Stomach smooth muscle (tissue), 2 donors: Measurements from ENCODE around the gene ADAP1.
A peak's percentile ranks its signal among the peaks of the same experiment; 100 is the strongest.

Source experiments
- H3K27ac ChIP-seq: one replicate; pipeline ENCODE4 v1.7.0; 2013; ENCODE audit warnings: mild to moderate bottlenecking, low read length, inconsistent platforms
- H3K27me3 ChIP-seq, 2 donors: one replicate each; pipeline ENCODE4 v1.7.0; 2013; ENCODE audit warnings: low read length in 2 of 2; ENCODE audit not compliant: insufficient read depth in 2 of 2, control insufficient read depth in 1 of 2
- H3K36me3 ChIP-seq, 2 donors: one replicate each; pipeline ENCODE4 v1.7.0; 2013; ENCODE audit warnings: low read length in 2 of 2; ENCODE audit not compliant: control insufficient read depth in 2 of 2, insufficient read depth in 2 of 2
- H3K4me1 ChIP-seq: one replicate; pipeline ENCODE4 v1.7.0; 2013; ENCODE audit warnings: low read length; ENCODE audit not compliant: control insufficient read depth, insufficient read depth
- H3K4me3 ChIP-seq, 2 donors: one replicate each; pipeline ENCODE4 v1.7.0; 2013; ENCODE audit warnings: low read length in 2 of 2
- H3K9ac ChIP-seq, 2 donors: one replicate each; pipeline ENCODE4 v1.7.0; 2013; ENCODE audit warnings: low read length in 2 of 2, mild to moderate bottlenecking in 1 of 2
- H3K9me3 ChIP-seq, 2 donors: one replicate each; pipeline ENCODE4 v1.7.0; 2013; ENCODE audit warnings: low read length in 2 of 2; ENCODE audit not compliant: control insufficient read depth in 2 of 2
- donor health status: healthy.
- donor health status: Pancreatic carcinoma.

Gene ADAP1

DNA sequence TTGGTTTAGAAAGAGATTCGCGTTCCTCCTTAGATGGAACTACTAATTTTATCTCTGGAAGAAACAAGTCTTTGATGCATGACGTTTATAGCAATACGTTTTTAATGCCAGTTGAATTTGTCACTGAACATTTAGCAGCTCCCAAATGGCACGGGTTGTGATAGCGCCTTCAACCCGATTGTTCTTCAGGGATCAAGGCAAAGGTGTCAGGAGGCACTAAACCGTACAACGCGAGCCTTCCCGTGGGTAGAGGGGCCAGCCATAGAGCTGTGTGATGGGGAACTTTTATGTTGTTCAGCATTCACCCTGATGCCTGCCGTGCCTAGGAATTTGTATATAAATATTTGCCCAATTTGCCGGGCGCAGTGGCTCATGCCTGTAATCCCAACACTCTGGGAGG, 74.8 kb downstream of the ADAP1 start:
- Histone ChIP-seq H3K4me3 (no peak overlapping the region), H3K9ac (no peak overlapping the region)

DNA sequence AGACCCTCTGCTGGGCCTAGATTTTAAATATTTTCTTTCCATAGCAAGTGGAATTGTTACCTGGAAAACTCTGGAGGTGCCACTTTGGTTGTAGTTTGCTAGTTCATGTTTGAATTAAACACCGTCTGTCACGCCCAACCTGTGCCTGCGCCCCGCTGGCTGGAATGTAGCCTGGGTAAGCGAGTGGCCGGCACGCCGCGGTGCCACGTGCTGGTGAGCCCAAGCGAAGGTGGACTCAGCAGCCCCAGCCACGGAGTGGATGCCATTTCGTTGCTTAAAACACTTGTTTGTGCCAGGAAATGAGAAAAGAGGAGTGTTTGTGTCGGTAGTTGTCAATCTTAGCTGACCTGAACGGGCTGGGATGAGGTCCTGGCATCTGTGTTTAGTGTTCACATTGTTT, 75.4 kb downstream of the ADAP1 start:
- peak overlapping the region in 1 of 2 donors; percentile 13 for H3K9ac ChIP-seq
- H3K27ac ChIP-seq, result peak overlapping the region; percentile 46
- H3K4me1 ChIP-seq, result peaks cover 58% of the 10 kb centered on the region
- H3K36me3 ChIP-seq, result peaks cover 0 to 9% of the 10 kb centered on the region in 2 donors
- H3K9me3 ChIP-seq, result no peaks in the 10 kb centered on the region
- no peak overlapping the region for H3K4me3 ChIP-seq
- no peaks in the 10 kb centered on the region for H3K27me3 ChIP-seq

More for the DNA sequence above, 74.8 kb downstream of the ADAP1 start:
- peaks cover 0 to 9% of the 10 kb centered on the region in 2 donors for H3K36me3 ChIP-seq
- H3K4me1 ChIP-seq, result peaks cover 57% of the 10 kb centered on the region
- no peaks in the 10 kb centered on the region for H3K9me3 ChIP-seq
- H3K27me3 ChIP-seq, result no peaks in the 10 kb centered on the region
- peak overlapping the region; percentile 46 for H3K27ac ChIP-seq

DNA sequence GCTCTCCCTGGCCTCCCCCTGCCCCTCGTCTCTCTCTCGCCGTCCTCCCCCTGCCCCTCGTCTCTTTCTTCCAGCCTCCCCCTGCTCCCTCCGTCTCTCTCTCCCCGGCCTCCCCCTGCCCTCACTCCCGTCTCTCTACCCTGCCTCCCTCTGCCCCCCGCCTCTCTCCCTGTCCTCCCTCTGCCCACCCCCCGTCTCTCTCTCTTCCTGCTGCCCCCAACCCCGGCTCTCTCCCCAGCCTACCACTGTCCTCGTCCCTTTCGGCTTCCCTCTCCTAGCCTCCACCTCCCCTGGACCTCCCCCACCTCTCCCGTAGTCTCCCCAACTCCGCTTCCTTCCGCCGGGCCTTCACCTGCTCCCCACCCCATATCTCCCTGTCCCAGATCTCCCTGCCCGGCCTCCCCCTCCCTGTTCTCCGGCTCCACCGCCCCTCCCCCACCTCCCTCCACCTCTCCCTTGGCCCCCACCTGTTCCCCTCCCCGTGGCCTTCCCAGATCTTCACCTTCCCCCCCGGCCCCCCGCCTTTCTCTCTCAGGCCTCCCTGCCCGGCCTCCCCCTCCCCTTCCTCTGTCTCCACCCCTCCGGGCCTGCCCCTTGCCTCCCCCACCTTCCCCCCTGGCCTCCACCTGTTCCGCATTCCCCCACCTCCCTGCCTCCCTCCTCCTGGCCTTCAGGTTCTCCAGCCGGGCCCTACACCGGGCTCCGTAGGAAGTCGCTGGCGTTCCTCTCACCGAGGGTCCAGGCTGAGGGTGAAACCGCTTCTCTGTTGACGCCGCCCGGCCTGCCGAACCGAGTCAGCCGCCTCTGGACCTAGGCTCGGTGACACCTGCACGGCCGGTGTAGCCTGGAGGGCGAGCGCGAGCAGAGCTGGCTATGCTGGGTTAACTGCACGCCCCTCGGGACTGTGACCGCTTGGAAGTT, 76.9 kb downstream of the ADAP1 start:
- peaks cover under 1 to 15% of the 10 kb centered on the region in 2 donors for H3K36me3 ChIP-seq
- H3K9ac ChIP-seq, result peak overlapping the region; percentile 81 to 86
- H3K9me3 ChIP-seq, result no peaks in the 10 kb centered on the region
- H3K27ac ChIP-seq, result peak overlapping the region; percentile 77
- H3K27me3 ChIP-seq, result no peaks in the 10 kb centered on the region
- peaks cover 55% of the 10 kb centered on the region for H3K4me1 ChIP-seq
- peak overlapping the region; percentile 72 to 87 for H3K4me3 ChIP-seq

DNA sequence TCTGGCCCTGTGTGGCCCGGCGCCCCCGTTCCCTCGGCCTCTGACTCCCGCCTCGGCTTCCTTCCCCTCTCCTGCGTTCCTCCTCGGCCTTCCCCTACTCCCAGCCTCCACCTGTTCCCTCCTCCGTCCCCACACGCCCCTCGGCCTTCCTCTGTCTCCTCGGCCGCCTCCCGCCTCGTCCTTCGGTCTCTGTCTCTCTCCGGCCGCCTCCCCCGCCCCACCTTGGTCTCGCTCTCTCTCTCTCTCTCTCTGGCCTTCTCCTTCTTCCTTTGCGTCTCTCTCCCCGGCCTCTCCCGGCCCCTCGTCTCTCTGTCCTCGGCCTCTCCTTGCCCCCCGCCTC, 77.5 kb downstream of the ADAP1 start:
- Histone ChIP-seq H3K27me3 (no peaks in the 10 kb centered on the region), H3K4me1 (peaks cover 56% of the 10 kb centered on the region), H3K27ac (peak overlapping the region; percentile 77), H3K9ac (peak overlapping the region; percentile 81 to 86), H3K4me3 (peak overlapping the region; percentile 72 to 87), H3K36me3 (peaks cover 7 to 22% of the 10 kb centered on the region in 2 donors), H3K9me3 (no peaks in the 10 kb centered on the region)

DNA sequence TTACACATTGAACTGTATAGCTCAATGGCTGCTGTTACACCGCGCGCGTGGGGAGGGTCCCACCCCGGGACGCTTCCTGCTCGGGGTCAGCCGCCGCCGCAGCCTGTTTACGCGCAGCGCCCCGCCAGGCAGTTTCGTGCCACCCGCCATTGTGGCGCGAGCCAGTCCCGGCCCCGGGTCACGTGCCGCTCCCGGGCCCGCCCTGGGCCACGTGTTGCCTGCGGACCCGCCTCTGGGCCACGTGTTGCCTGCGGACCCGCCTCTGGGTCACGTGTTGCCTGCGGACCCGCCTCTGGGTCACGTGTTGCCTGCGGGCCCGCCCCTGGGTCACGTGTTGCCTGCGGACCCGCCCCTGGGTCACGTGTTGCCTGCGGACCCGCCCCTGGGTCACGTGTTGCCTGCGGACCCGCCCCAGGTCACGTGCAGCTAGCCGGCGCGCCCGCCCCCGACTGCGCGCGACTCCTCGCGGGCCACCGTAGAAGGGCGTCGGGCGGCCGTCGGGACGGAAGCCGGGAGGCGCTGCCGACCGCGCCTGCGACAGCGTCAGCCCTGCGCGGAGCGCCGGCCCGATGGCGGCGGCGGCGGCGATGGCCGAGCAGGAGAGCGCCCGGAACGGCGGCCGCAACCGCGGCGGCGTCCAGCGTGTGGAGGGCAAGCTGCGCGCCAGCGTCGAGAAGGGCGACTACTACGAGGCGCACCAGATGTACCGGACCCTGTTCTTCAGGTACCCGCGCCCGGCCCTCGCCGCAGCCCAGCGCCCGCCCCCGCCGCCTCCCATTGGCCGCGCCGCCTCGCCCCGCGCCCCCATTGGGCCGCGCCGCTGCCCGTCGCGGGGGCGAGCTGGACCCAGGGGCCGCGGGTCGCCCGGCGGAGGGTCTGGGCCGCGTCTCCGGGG, 78.2 kb downstream of the ADAP1 start, which contains the start of gene GET4:
Gene GET4 (plus strand): TSS at position 478 of the 895 bp plus-strand sequence. CDS start 92 bp downstream, at position 570.
- peak within 1 kb of the TSS; percentile 81 to 86 for H3K9ac ChIP-seq

DNA sequence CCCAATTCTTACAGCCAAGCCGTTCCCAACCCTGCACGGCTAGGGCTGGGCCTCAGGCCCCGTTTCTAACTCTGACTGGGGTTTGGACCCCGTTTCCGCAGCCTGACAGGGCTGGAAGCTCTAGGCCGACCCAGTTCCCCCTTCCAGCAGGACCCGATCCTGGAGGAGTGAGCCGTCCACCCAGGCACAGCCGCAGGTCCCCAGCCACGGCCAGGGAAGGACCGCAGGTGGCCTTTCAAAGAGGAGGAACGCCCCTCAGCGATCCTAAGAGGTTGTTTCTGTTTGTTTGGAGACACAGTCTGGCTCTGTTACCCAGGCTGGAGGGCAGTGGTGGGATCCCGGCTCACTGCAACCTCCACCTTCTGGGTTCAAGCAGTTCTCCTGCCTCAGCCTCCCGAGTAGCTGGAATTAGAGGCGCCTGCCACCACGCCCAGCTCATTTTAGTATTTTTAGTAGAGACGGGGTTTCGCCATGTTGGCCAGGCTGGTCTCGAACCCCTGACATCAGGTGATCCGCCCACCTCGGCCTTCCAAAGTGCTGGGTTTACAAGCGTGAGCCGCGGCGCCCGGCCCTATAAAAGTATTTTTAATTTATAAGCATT, 78.9 kb downstream of the ADAP1 start:
- Histone ChIP-seq H3K4me3 (peak overlapping the region; percentile 7 to 54), H3K27ac (peak overlapping the region; percentile 73), H3K4me1 (peaks cover 56% of the 10 kb centered on the region), H3K9ac (no peak overlapping the region), H3K9me3 (no peaks in the 10 kb centered on the region), H3K36me3 (peaks cover 11 to 28% of the 10 kb centered on the region in 2 donors), H3K27me3 (no peaks in the 10 kb centered on the region)

More for the DNA sequence above, 78.2 kb downstream of the ADAP1 start, which contains the start of gene GET4:
- H3K4me3 ChIP-seq, result peak within 1 kb of the TSS; percentile 72 to 87
- H3K27me3 ChIP-seq, result no peaks in the 10 kb centered on the region
- peaks cover 56% of the 10 kb centered on the region for H3K4me1 ChIP-seq
- H3K36me3 ChIP-seq, result peaks cover 11 to 27% of the 10 kb centered on the region in 2 donors
- H3K9me3 ChIP-seq, result no peaks in the 10 kb centered on the region
- H3K27ac ChIP-seq, result peak within 1 kb of the TSS; percentile 77

DNA sequence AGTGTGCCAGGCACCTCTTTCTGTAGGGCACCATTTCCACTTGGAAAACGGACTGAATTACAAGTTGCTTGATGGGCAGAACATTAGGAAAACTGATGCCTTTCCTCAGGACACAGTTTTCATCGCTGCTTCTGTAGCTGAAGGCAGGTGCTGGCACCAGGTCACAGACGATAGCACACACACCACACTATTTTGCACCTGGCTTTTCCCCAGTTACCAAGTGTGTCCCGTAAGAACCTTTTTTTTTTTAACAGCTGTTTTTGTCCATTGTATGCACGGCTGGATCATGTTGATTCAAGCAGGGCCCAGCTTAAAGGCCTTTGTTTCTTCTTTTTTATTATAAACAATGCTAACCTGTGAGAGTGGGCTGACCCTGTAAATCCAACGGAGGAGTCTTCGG, 79.4 kb downstream of the ADAP1 start:
- Histone ChIP-seq H3K4me1 (peaks cover 53% of the 10 kb centered on the region), H3K9me3 (no peaks in the 10 kb centered on the region), H3K27ac (peak overlapping the region; percentile 73), H3K27me3 (no peaks in the 10 kb centered on the region), H3K9ac (no peak overlapping the region), H3K4me3 (no peak overlapping the region), H3K36me3 (peaks cover 11 to 33% of the 10 kb centered on the region in 2 donors)

DNA sequence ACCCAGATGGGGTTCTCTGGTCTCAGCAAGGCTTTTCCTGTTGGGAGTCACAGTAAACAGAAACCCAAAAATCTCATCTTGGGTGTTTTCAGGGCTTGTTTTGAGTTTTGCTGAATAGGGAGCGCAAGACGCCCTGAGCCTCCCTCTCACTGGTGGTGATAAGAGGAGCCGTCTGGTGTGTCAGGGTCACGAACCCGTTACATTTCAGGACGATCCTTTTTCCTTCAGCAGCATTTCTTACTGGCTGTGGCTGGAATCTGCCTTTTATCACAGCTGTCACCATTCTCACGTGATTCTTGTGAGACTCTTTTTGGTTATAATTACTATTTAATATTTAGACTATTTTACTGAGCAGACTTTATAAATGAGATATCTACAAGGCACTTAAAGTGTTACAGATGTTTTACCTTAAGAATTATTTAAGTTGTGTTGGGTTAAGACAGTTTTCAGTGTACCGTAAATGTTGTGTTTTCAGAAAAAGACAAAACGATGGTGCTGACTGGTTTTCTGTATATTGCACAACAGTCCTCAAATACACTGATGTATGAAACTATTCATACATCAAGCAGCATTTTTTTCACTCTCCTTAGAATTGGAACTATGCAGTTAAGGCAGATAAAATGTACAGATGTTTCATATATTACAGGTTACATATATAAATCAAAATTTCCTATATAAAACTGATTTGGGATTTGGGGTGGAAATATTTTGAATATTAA, 80.3 kb downstream of the ADAP1 start:
- H3K4me1 ChIP-seq, result peaks cover 54% of the 10 kb centered on the region
- H3K27ac ChIP-seq, result peak overlapping the region; percentile 85
- H3K9me3 ChIP-seq, result no peaks in the 10 kb centered on the region
- H3K36me3 ChIP-seq, result peaks cover 17 to 38% of the 10 kb centered on the region in 2 donors
- H3K9ac ChIP-seq, result peak overlapping the region; percentile 14 to 19
- H3K4me3 ChIP-seq, result no peak overlapping the region
- no peaks in the 10 kb centered on the region for H3K27me3 ChIP-seq

DNA sequence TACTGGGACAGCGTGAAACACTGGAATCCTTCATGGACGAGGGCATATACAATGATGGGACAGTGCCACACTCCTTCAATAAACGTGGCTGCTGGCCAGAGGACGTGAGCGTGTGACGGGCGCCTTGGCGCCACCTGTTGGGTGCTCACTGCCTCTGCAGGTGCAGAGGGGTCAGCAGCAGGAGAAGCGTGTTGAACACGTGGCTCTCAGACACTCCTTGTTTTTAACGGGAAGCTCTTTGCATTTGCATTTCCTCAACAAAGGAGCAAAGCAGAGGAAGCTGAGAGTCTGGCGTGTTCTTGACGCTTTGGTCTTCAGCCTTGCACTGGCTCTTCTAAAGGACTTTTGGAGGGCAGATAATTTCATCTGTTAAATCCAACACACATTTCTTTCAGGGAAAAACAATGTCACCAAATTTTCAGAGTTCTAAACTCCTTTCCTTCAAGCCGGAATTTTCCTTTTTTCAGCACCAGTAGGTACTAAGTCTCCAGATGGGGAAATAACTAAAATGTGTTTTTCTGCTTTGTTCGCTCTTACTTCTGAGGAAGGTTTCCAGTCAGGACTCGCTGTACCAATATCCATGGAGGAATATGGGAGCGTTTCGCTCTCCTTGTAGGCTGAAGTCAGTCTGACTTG, 81.0 kb downstream of the ADAP1 start:
- no peak overlapping the region for H3K4me3 ChIP-seq
- H3K36me3 ChIP-seq, result peaks cover 18 to 38% of the 10 kb centered on the region in 2 donors
- H3K9ac ChIP-seq, result peak overlapping the region; percentile 14 to 19

More for the DNA sequence above, 81.0 kb downstream of the ADAP1 start:
- H3K9me3 ChIP-seq, result no peaks in the 10 kb centered on the region
- H3K27ac ChIP-seq, result peak overlapping the region; percentile 85
- H3K27me3 ChIP-seq, result no peaks in the 10 kb centered on the region
- H3K4me1 ChIP-seq, result peaks cover 53% of the 10 kb centered on the region
